GM19395 (cell line): Measurements from ENCODE around the gene TRMO.
A peak's percentile ranks its signal among the peaks of the same experiment; 100 is the strongest.
"Not testable (repeated sequence)": the region's sequence is repeated elsewhere in the genome, so short reads cannot be mapped to it uniquely, and the experiment has no call there.

Source experiments
- ATAC-seq: cut with Tn5 transposase; IDR thresholded peaks from one replicate; pipeline ENCODE4 v1.9.1; 2021; ENCODE audit warnings: mild to moderate bottlenecking, moderate library complexity; ENCODE audit not compliant: unreplicated experiment

Gene TRMO

GRCh38 chr9:97921959-97922724 is at the start of gene TRMO:
TSS of gene TRMO (minus strand) at chr9:97922500. CDS start at chr9:97922493, 7 bp downstream.
- peak; percentile 81 for ATAC-seq

GRCh38 chr9:97970165-97970564 is 47.9 kb upstream of the TRMO start:
- no peak for ATAC-seq

GRCh38 chr9:97969014-97969413 is 46.7 kb upstream of the TRMO start:
- no peak for ATAC-seq

GRCh38 chr9:97966493-97966892 is 44.2 kb upstream of the TRMO start:
- ATAC-seq, result no peak

GRCh38 chr9:97964901-97965300 is 42.6 kb upstream of the TRMO start:
- ATAC-seq, result no peak

GRCh38 chr9:97963232-97963631 is 40.9 kb upstream of the TRMO start:
- no peak for ATAC-seq

GRCh38 chr9:97962575-97962974 is 40.3 kb upstream of the TRMO start:
- no peak for ATAC-seq

- ATAC-seq, result no peak
Observed at GRCh38 chr9:97962136-97962535, 39.8 kb upstream of the TRMO start.

- no peak for ATAC-seq
Observed at GRCh38 chr9:97961361-97961760, 39.1 kb upstream of the TRMO start.

GRCh38 chr9:97960678-97961328 is 38.5 kb upstream of the TRMO start:
- ATAC-seq, result not testable (repeated sequence)

GRCh38 chr9:97959585-97959984 is 37.3 kb upstream of the TRMO start:
- ATAC-seq, result no peak

- no peak for ATAC-seq
Observed at GRCh38 chr9:97958812-97959511, 36.7 kb upstream of the TRMO start.

GRCh38 chr9:97956331-97956730 is 34.0 kb upstream of the TRMO start:
- no peak for ATAC-seq

- peak; percentile 69 for ATAC-seq
Observed at GRCh38 chr9:97954550-97954989, 32.3 kb upstream of the TRMO start.

GRCh38 chr9:97950873-97951272 is 28.6 kb upstream of the TRMO start:
- ATAC-seq, result not testable (repeated sequence)

- ATAC-seq, result not testable (repeated sequence)
Observed at GRCh38 chr9:97947094-97947493, 24.8 kb upstream of the TRMO start.

- not testable (repeated sequence) for ATAC-seq
Observed at GRCh38 chr9:97945470-97945869, 23.2 kb upstream of the TRMO start.

- ATAC-seq, result no peak
Observed at GRCh38 chr9:97944612-97945011, 22.3 kb upstream of the TRMO start.

GRCh38 chr9:97943308-97943855 is 21.1 kb upstream of the TRMO start:
- ATAC-seq, result no peak

- ATAC-seq, result no peak
Observed at GRCh38 chr9:97941323-97941722, 19.0 kb upstream of the TRMO start.

- ATAC-seq, result no peak
Observed at GRCh38 chr9:97940741-97941140, 18.4 kb upstream of the TRMO start.
